HepG2 (cell line): ENCODE results near the gene DCUN1D4. TPM values are rescaled to one million over a fixed set of nuclear protein-coding genes. Genes with fewer than 3 reads are reported as not detected.
A peak's percentile ranks its signal among the peaks of the same experiment; 100 is the strongest.

Experiments used
- AGO2 ChIP-seq: fragments of 200-400 bp; formaldehyde crosslinking; optimal IDR thresholded peaks from 2 replicates; pipeline ENCODE3; 2017; ENCODE audit warnings: mild to moderate bottlenecking, low read depth, low read length, moderate library complexity
- CCDC6 ChIP-seq: sonication (generic); formaldehyde crosslinking; IDR thresholded peaks from 2 replicates; pipeline ENCODE4 v1.8.1; 2022; ENCODE audit warnings: mild to moderate bottlenecking, missing genetic modification reagents, moderate library complexity
- CREB1 ChIP-seq, 2 experiments: fragments of 450-650 bp in 1 of 2; IDR thresholded peaks; 2 replicates each; pipeline ENCODE4 v1.6.1; 2016 to 2017; ENCODE audit warnings: control low read depth in 1 of 2, mild to moderate bottlenecking in 1 of 2, missing compliant biosample characterization in 1 of 2, missing genetic modification characterization in 1 of 2
- ELF3 ChIP-seq: IDR thresholded peaks from 2 replicates; pipeline ENCODE4 v1.6.1; 2016; ENCODE audit warnings: missing genetic modification reagents, missing compliant biosample characterization
- HINFP ChIP-seq: sonication (generic); formaldehyde crosslinking; IDR thresholded peaks from 2 replicates; pipeline ENCODE4 v1.4.0; 2020; ENCODE audit warnings: low read depth, mild to moderate bottlenecking, missing genetic modification reagents
- HNRNPLL ChIP-seq: fragments of 200-400 bp; formaldehyde crosslinking; IDR thresholded peaks from 2 replicates; pipeline ENCODE4 v1.6.1; 2017; ENCODE audit warnings: mild to moderate bottlenecking, low read depth, low read length; ENCODE audit not compliant: poor library complexity, severe bottlenecking
- MTF2 ChIP-seq: sonication (generic); formaldehyde crosslinking; IDR thresholded peaks from 2 replicates; pipeline ENCODE4 v1.5.0; 2020; ENCODE audit warnings: missing genetic modification reagents, borderline replicate concordance
- SP5 ChIP-seq: IDR thresholded peaks from 2 replicates; pipeline ENCODE4 v1.6.1; 2016; ENCODE audit warnings: low read depth, borderline replicate concordance
- SRSF1 ChIP-seq: fragments of 200-400 bp; formaldehyde crosslinking; optimal IDR thresholded peaks from 2 replicates; pipeline ENCODE3; 2017; ENCODE audit warnings: mild to moderate bottlenecking, low read depth, low read length, moderate library complexity
- ZFP37 ChIP-seq: sonication (generic); formaldehyde crosslinking; IDR thresholded peaks from 2 replicates; pipeline ENCODE4 v1.4.0; 2020; ENCODE audit warnings: missing genetic modification reagents, borderline replicate concordance
- ZMYM4 ChIP-seq: sonication (generic); formaldehyde crosslinking; IDR thresholded peaks from 2 replicates; pipeline ENCODE4 v1.8.1; 2023; ENCODE audit warnings: mild to moderate bottlenecking, missing genetic modification reagents
- ZNF274 ChIP-seq: sonication (generic); formaldehyde crosslinking; IDR thresholded peaks from 2 replicates; pipeline ENCODE4 v1.5.1; 2020; ENCODE audit warnings: mild to moderate bottlenecking, missing genetic modification reagents
- ZNF687 ChIP-seq: sonication (generic); formaldehyde crosslinking; IDR thresholded peaks from 2 replicates; pipeline ENCODE4 v1.5.1; 2020; ENCODE audit warnings: mild to moderate bottlenecking, missing genetic modification reagents, moderate library complexity
- ZNF777 ChIP-seq: sonication (generic); formaldehyde crosslinking; IDR thresholded peaks from 2 replicates; pipeline ENCODE4 v1.4.0; 2020; ENCODE audit warnings: missing genetic modification reagents
- ZSCAN25 ChIP-seq: sonication (generic); formaldehyde crosslinking; IDR thresholded peaks from 2 replicates; pipeline ENCODE4 v1.8.0; 2022; ENCODE audit warnings: mild to moderate bottlenecking, missing genetic modification reagents
- polyA plus RNA-seq, 8 experiments: library from polyadenylated mRNA; depleted of rRNA in 3 of 8; stranded (reverse) in 7 of 8; unstranded in 1 of 8; fragments of >200 nt; fragmentation: Illumina TruSeq in 4 of 8; extraction: Trizol in 4 of 8; gene quantifications; 2 replicates each; pipeline versions ENCODE4 v1.2.1 to v1.2.3, GENCODE V29; 2011 to 2016; ENCODE audit warnings: low read depth in 4 of 8, missing spikeins in 1 of 8, mixed read lengths in 1 of 8; ENCODE audit not compliant: insufficient read depth in 1 of 8
- total RNA-seq, 5 experiments: library from RNA; depleted of rRNA; stranded (reverse); fragments of >200 nt; fragmentation: Illumina TruSeq; extraction: Trizol; gene quantifications; 2 replicates each; pipeline ENCODE4 v1.2.3, GENCODE V29; 2016; ENCODE audit warnings: low read depth in 1 of 5
- TF ChIP-seq, protein P1 (sequence below): sonication (generic); formaldehyde crosslinking; IDR thresholded peaks from 2 replicates; pipeline ENCODE4 v1.9.0; 2022; ENCODE audit warnings: missing genetic modification reagents, mild to moderate bottlenecking, borderline replicate concordance
- TF ChIP-seq, protein P2 (sequence below): sonication (generic); formaldehyde crosslinking; IDR thresholded peaks from 2 replicates; pipeline ENCODE4 v1.8.0; 2022; ENCODE audit warnings: low read depth, missing genetic modification reagents

Gene DCUN1D4
- total and polyA plus RNA-seq, 2 of the 13 experiments (the other 11 are each of a cell fraction or from before 2014, with no cell fraction given), result 27.9 to 44.4 TPM

GRCh38 chr4:51844153-51845054 is 1.5 kb downstream of the DCUN1D4 start (continued):
- TF ChIP-seq ZNF687 (peak; percentile 95), HINFP (CRISPR knock-in tag) (0 out of 2 replicates have a peak, but pooled peaks have one; percentile 30), SP5 (no peak; the same call in 1 of the 2 replicates), ZMYM4 (peak; percentile 33; the same call in 1 of the 2 replicates), HNRNPLL (peak; percentile 36), SRSF1 (peak; percentile 13), ZFP37 (CRISPR knock-in tag) (no peak), MTF2 (CRISPR knock-in tag) (no peak), ZNF777 (peak; percentile 42; the same call in 1 of the 2 replicates), CREB1 (IDR thresholded peaks at IDR 0.05) (no peak), CREB1 (CRISPR knock-in tag; IDR thresholded peaks at IDR 0.05) (peak; percentile 50; the same call in 1 of the 2 replicates), ZNF274 (CRISPR knock-in tag) (no peak), ELF3 (no peak), CCDC6 (CRISPR knock-in tag) (no peak), AGO2 (peak; percentile 65), ZSCAN25 (CRISPR knock-in tag) (peak; percentile 81)
- TF ChIP-seq, protein P1, sequence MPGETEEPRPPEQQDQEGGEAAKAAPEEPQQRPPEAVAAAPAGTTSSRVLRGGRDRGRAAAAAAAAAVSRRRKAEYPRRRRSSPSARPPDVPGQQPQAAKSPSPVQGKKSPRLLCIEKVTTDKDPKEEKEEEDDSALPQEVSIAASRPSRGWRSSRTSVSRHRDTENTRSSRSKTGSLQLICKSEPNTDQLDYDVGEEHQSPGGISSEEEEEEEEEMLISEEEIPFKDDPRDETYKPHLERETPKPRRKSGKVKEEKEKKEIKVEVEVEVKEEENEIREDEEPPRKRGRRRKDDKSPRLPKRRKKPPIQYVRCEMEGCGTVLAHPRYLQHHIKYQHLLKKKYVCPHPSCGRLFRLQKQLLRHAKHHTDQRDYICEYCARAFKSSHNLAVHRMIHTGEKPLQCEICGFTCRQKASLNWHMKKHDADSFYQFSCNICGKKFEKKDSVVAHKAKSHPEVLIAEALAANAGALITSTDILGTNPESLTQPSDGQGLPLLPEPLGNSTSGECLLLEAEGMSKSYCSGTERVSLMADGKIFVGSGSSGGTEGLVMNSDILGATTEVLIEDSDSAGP, result peak; percentile 47; the same call in 1 of the 2 replicates
- TF ChIP-seq, protein P2, sequence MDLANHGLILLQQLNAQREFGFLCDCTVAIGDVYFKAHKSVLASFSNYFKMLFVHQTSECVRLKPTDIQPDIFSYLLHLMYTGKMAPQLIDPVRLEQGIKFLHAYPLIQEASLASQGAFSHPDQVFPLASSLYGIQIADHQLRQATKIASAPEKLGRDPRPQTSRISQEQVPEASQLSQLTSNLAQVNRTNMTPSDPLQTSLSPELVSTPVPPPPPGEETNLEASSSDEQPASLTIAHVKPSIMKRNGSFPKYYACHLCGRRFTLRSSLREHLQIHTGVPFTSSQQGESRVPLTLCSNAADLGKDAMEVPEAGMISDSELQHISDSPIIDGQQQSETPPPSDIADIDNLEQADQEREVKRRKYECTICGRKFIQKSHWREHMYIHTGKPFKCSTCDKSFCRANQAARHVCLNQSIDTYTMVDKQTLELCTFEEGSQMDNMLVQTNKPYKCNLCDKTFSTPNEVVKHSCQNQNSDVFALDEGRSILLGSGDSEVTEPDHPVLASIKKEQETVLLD, result no peak
